ENCODE results near the gene PCDHB1. TPM values are rescaled to one million over a fixed set of nuclear protein-coding genes. Genes with fewer than 3 reads are reported as not detected.

PCDHB1 gene, protein sequence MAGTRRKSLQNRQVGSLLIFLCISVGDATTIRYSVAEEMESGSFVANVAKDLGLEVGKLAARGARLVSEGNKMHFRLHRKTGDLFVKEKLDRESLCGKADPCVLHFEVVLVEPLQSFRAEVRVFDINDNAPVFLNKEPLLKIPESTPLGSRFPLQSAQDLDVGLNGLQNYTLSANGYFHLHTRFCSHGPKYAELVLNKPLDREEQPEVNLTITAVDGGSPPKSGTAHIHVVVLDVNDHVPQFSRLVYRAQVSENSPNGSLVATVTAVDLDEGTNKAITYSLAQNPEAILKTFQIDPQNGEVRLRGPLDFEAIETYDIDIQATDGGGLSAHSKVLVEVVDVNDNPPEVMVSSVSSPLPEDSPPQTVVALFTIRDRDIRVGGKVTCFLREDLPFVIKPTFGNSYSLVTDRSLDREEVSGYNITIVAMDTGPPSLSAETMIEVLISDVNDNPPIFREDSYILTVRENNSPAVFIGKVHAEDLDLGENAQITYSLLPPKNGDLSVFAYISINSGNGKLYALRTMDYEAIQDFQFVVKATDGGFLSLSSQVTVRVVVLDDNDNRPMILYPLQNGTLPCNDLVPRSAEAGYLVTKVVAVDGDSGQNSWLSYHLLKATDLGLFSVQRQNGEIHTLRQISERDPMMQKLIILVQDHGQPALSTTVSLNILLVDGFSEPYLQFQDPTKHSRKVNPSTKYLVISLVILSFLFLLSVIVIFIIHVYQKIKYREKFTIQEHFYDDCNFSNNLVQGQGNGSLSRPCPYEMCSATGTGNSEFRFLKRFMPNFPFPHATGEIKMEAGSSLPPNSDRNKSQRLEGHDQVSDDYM
- total RNA-seq (2022; extraction: Qiagen RNA extraction; ENCODE audit: low read depth): not detected in 5 replicates

GRCh38 chr5:141050622-141051520 lies at the start of gene PCDHB1:
Gene PCDHB1, plus strand, starts transcription at chr5:141051374. Its CDS starts 97 bp downstream, at chr5:141051471.

DNA sequence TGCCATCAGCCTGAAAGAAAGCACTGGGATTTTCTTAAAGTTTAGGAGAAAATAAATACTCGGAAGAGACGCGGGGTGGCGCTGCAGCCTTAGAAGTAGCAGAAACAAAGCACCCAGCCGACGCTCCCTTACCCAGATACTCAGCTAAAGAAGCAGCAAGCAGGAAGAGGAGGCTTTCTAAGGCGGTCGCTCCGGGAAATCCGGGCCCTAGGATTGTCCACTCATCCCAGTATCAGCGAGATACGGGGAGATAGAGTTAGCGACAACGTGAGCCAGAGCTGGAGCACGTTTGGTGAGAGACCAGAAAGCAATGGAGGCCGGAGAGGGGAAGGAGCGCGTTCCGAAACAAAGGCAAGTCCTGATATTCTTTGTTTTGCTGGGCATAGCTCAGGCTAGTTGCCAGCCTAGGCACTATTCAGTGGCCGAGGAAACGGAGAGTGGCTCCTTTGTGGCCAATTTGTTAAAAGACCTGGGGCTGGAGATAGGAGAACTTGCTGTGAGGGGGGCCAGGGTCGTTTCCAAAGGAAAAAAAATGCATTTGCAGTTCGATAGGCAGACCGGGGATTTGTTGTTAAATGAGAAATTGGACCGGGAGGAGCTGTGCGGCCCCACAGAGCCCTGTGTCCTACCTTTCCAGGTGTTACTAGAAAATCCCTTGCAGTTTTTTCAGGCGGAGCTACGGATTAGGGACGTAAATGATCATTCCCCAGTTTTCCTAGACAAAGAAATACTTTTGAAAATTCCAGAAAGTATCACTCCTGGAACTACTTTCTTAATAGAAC lies 43.5 kb downstream of the PCDHB1 start, which contains the start of gene PCDHB2:
Gene PCDHB2 (plus strand): TSS at position 135 of the 782 bp plus-strand sequence. CDS start 176 bp downstream, at position 311.

DNA sequence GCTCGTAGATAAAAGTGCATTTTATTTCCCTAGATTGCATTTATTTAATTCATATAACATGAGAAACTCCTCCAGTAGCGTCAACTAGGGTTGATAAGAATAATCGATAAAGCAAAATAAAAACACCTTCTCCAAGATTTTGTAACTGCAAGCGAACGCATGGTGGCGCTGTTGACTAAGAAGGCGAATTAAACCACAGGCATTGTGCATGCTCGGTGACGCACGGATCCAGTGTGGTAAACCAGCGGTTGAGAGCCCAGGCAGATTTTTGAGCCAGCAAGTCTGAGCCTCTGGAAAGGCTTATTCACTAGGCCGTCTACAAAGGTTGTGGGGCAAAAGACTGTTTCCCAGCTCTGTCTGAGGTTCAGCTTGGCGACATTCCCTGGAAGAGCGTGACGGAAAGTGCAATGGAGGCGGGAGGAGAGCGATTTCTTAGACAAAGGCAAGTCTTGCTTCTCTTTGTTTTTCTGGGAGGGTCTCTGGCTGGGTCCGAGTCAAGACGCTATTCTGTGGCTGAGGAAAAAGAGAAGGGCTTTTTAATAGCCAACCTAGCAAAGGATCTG lies 49.1 kb downstream of the PCDHB1 start, which contains the start of gene PCDHB3:
Gene PCDHB3 (plus strand): TSS at position 231 of the 563 bp plus-strand sequence. CDS start 177 bp downstream, at position 408.

Other genes starting within 250 kb of the PCDHB1 start
- gene PCDHA4, start 244.3 kb upstream of the PCDHB1 start, total RNA-seq (2022; extraction: Qiagen RNA extraction; ENCODE audit: low read depth): 1.4 to 2.0 TPM (median 1.7 TPM) in 5 replicates
- 0.44 to 0.75 TPM (median 0.63 TPM) in 5 replicates for gene PCDHA5, start 229.8 kb upstream of the PCDHB1 start, total RNA-seq (2022; extraction: Qiagen RNA extraction; ENCODE audit: low read depth)
- 0.07 to 0.09 TPM (median 0.09 TPM) in 3 of 5 replicates, not detected in the others for gene PCDHA6, start 223.4 kb upstream of the PCDHB1 start, total RNA-seq (2022; extraction: Qiagen RNA extraction; ENCODE audit: low read depth)
- gene PCDHA7, start 217.1 kb upstream of the PCDHB1 start, total RNA-seq (2022; extraction: Qiagen RNA extraction; ENCODE audit: low read depth): 0.08 to 0.22 TPM (median 0.13 TPM) in 5 replicates
- gene PCDHA8, start 210.2 kb upstream of the PCDHB1 start, total RNA-seq (2022; extraction: Qiagen RNA extraction; ENCODE audit: low read depth): 0.06 to 0.08 TPM (median 0.07 TPM) in 4 of 5 replicates, not detected in the other
- gene PCDHA9, start 203.0 kb upstream of the PCDHB1 start, total RNA-seq (2022; extraction: Qiagen RNA extraction; ENCODE audit: low read depth): not detected in 5 replicates
- gene PCDHA10, start 195.5 kb upstream of the PCDHB1 start, total RNA-seq (2022; extraction: Qiagen RNA extraction; ENCODE audit: low read depth): 0.01 to 0.02 TPM in 2 of 5 replicates, not detected in the others
- 0.12 to 0.43 TPM (median 0.18 TPM) in 5 replicates for gene PCDHA11, start 182.4 kb upstream of the PCDHB1 start, total RNA-seq (2022; extraction: Qiagen RNA extraction; ENCODE audit: low read depth)
- gene PCDHA12, start 176.1 kb upstream of the PCDHB1 start, total RNA-seq (2022; extraction: Qiagen RNA extraction; ENCODE audit: low read depth): 2.5 to 2.9 TPM (median 2.5 TPM) in 5 replicates
- gene PCDHA13, start 169.2 kb upstream of the PCDHB1 start, total RNA-seq (2022; extraction: Qiagen RNA extraction; ENCODE audit: low read depth): 0.06 to 0.10 TPM (median 0.07 TPM) in 4 of 5 replicates, not detected in the other
- 1.1 to 1.4 TPM (median 1.2 TPM) in 5 replicates for gene PCDHAC1, start 125.1 kb upstream of the PCDHB1 start, total RNA-seq (2022; extraction: Qiagen RNA extraction; ENCODE audit: low read depth)
- 2.3 to 4.8 TPM (median 2.6 TPM) in 5 replicates for gene PCDHAC2, start 84.9 kb upstream of the PCDHB1 start, total RNA-seq (2022; extraction: Qiagen RNA extraction; ENCODE audit: low read depth)
- gene PCDHB2, start 43.2 kb downstream of the PCDHB1 start, total RNA-seq (2022; extraction: Qiagen RNA extraction; ENCODE audit: low read depth): 2.7 to 5.4 TPM (median 3.7 TPM) in 5 replicates
- 0.02 to 0.06 TPM (median 0.05 TPM) in 3 of 5 replicates, not detected in the others for gene PCDHB3, start 49.1 kb downstream of the PCDHB1 start, total RNA-seq (2022; extraction: Qiagen RNA extraction; ENCODE audit: low read depth)
- 0.03 to 0.09 TPM (median 0.06 TPM) in 4 of 5 replicates, not detected in the other for gene PCDHB4, start 70.4 kb downstream of the PCDHB1 start, total RNA-seq (2022; extraction: Qiagen RNA extraction; ENCODE audit: low read depth)
- 1.2 to 1.9 TPM (median 1.5 TPM) in 5 replicates for gene PCDHB5, start 83.8 kb downstream of the PCDHB1 start, total RNA-seq (2022; extraction: Qiagen RNA extraction; ENCODE audit: low read depth)
- gene PCDHB6, start 98.7 kb downstream of the PCDHB1 start, total RNA-seq (2022; extraction: Qiagen RNA extraction; ENCODE audit: low read depth): 0.89 to 1.2 TPM (median 1.1 TPM) in 5 replicates
- 0.01 TPM in 1 of 5 replicates, not detected in the others for gene PCDHB7, start 121.3 kb downstream of the PCDHB1 start, total RNA-seq (2022; extraction: Qiagen RNA extraction; ENCODE audit: low read depth)
- gene PCDHB8, start 126.4 kb downstream of the PCDHB1 start, total RNA-seq (2022; extraction: Qiagen RNA extraction; ENCODE audit: low read depth): 0.24 to 0.42 TPM (median 0.37 TPM) in 5 replicates
- gene PCDHB16, start 131.0 kb downstream of the PCDHB1 start, total RNA-seq (2022; extraction: Qiagen RNA extraction; ENCODE audit: low read depth): 0.05 to 0.10 TPM (median 0.08 TPM) in 4 of 5 replicates, not detected in the other
- 0.01 to 0.03 TPM in 2 of 5 replicates, not detected in the others for gene PCDHB9, start 135.8 kb downstream of the PCDHB1 start, total RNA-seq (2022; extraction: Qiagen RNA extraction; ENCODE audit: low read depth)
- 0.03 to 0.06 TPM in 2 of 5 replicates, not detected in the others for gene PCDHB10, start 141.0 kb downstream of the PCDHB1 start, total RNA-seq (2022; extraction: Qiagen RNA extraction; ENCODE audit: low read depth)
- gene PCDHB11, start 148.3 kb downstream of the PCDHB1 start, total RNA-seq (2022; extraction: Qiagen RNA extraction; ENCODE audit: low read depth): 0.06 to 0.14 TPM (median 0.09 TPM) in 5 replicates
- gene PCDHB12, start 157.3 kb downstream of the PCDHB1 start, total RNA-seq (2022; extraction: Qiagen RNA extraction; ENCODE audit: low read depth): 0.07 TPM in 1 of 5 replicates, not detected in the others
- gene PCDHB13, start 162.5 kb downstream of the PCDHB1 start, total RNA-seq (2022; extraction: Qiagen RNA extraction; ENCODE audit: low read depth): 0.02 to 0.08 TPM (median 0.07 TPM) in 5 replicates
- 0.06 to 0.13 TPM (median 0.09 TPM) in 5 replicates for gene PCDHB14, start 172.0 kb downstream of the PCDHB1 start, total RNA-seq (2022; extraction: Qiagen RNA extraction; ENCODE audit: low read depth)
- gene PCDHB15, start 194.0 kb downstream of the PCDHB1 start, total RNA-seq (2022; extraction: Qiagen RNA extraction; ENCODE audit: low read depth): 0.05 to 0.07 TPM (median 0.06 TPM) in 4 of 5 replicates, not detected in the other